ENCODE data around the gene ISYNA1. TPM values are rescaled to one million over a fixed set of nuclear protein-coding genes. Genes with fewer than 3 reads are reported as not detected.

Gene ISYNA1
- total RNA-seq, 4 donors from 2014 or later = 5.1 to 29.1 (median 7.8) TPM

GRCh38 chr19:18415178-18415867 lies 22.6 kb downstream of the ISYNA1 start:
- Histone ChIP-seq H3K9me3 (no peaks in the 10 kb centered on the region), H3K4me3 (peak overlapping the region; percentile 24 to 35 (median 29)), H3K4me1 (peaks cover 18 to 38% of the 10 kb centered on the region in 2 donors), H3K27me3 (peaks cover 20 to 26% (median 21%) of the 10 kb centered on the region in 3 donors), H3K36me3 (no peaks in the 10 kb centered on the region), H3K27ac (peak overlapping the region; percentile 83 to 92 (median 84))
- in situ Hi-C loops (cut with MboI; ENCODE audit: low sequenced_read_pairs in 4 of 4) = loop anchor here in 2 of 4 donors (25.0 kb wide), 1 partner anchor 153 kb away; the partner anchor contains the start of gene IQCN (in 2 of the 2)
- TF ChIP-seq CTCF (IDR thresholded peaks at IDR 0.05 in 4 of 5, conservative IDR thresholded peaks at IDR 0.05 in 1 of 5) (no peak), POLR2A (IDR thresholded peaks at IDR 0.05) (no peak)
- peak; percentile 4 to 17 for ATAC-seq
- DNase-seq = peak in 1 of 2 donors; percentile 56
- intact Hi-C loops (cut with DNase I; ENCODE audit: low total_unique reads) = loop anchor here (10.0 kb wide), 1 partner anchor 211 kb away; the partner anchor contains the start of gene RAB3A

- peaks cover 20 to 26% (median 21%) of the 10 kb centered on the region in 3 donors for H3K27me3 ChIP-seq
- H3K36me3 ChIP-seq = no peaks in the 10 kb centered on the region
- peaks cover 18 to 32% of the 10 kb centered on the region in 2 donors for H3K4me1 ChIP-seq
- peak overlapping the region; percentile 83 to 92 (median 84) for H3K27ac ChIP-seq
- in situ Hi-C loops (cut with MboI; ENCODE audit: low sequenced_read_pairs in 4 of 4) (loop anchor here in 2 of 4 donors (25.0 kb wide), 1 partner anchor 152 kb away; the partner anchor contains the start of gene IQCN (in 2 of the 2)), intact Hi-C loops (cut with DNase I; ENCODE audit: low total_unique reads) (loop anchor here (5.0 to 10.0 kb wide), 2 partner anchors 137 to 210 kb away; partner anchors contain the start of gene RAB3A)
- H3K4me3 ChIP-seq = peak overlapping the region; percentile 24 to 35 (median 29)
- no peak for ATAC-seq
- no peaks in the 10 kb centered on the region for H3K9me3 ChIP-seq
- TF ChIP-seq POLR2A (IDR thresholded peaks at IDR 0.05) (no peak), CTCF (IDR thresholded peaks at IDR 0.05 in 4 of 5, conservative IDR thresholded peaks at IDR 0.05 in 1 of 5) (no peak)
- DNase-seq = no peak
Measured at GRCh38 chr19:18414504-18415177, 23.3 kb downstream of the ISYNA1 start.

GRCh38 chr19:18412610-18413239 lies 25.2 kb downstream of the ISYNA1 start:
- no peaks in the 10 kb centered on the region for H3K9me3 ChIP-seq
- no peaks in the 10 kb centered on the region for H3K36me3 ChIP-seq
- TF ChIP-seq POLR2A (IDR thresholded peaks at IDR 0.05) (no peak), CTCF (IDR thresholded peaks at IDR 0.05 in 4 of 5, conservative IDR thresholded peaks at IDR 0.05 in 1 of 5) (no peak)
- in situ Hi-C loops (cut with MboI; ENCODE audit: low sequenced_read_pairs in 4 of 4) (loop anchor here in 2 of 4 donors (25.0 kb wide), 1 partner anchor 150 kb away; the partner anchor contains the start of gene IQCN (in 2 of the 2)), intact Hi-C loops (cut with DNase I; ENCODE audit: low total_unique reads) (loop anchor here (5.0 to 10.0 kb wide), 2 partner anchors 135 to 208 kb away; partner anchors contain the start of gene RAB3A)
- H3K4me3 ChIP-seq = no peak overlapping the region
- no peak overlapping the region for H3K27ac ChIP-seq
- no peak for DNase-seq
- peaks cover 12 to 16% (median 13%) of the 10 kb centered on the region in 3 donors for H3K27me3 ChIP-seq
- H3K4me1 ChIP-seq = peaks cover 7 to 20% of the 10 kb centered on the region in 2 donors
- no peak for ATAC-seq

GRCh38 chr19:18408053-18408476 lies 29.9 kb downstream of the ISYNA1 start:
- in situ Hi-C loops (cut with MboI; ENCODE audit: low sequenced_read_pairs in 4 of 4) = loop anchor here in 3 of 4 donors (10.0 to 25.0 kb wide), 3 partner anchors 53 to 146 kb away; partner anchors contain the start of genes IQCN (in 2 of the 3) and PGPEP1 (in 1 of the 3)
- ATAC-seq = peak in 1 of 2 donors; percentile 21

More at GRCh38 chr19:18408053-18408476, 29.9 kb downstream of the ISYNA1 start:
- intact Hi-C loops (cut with DNase I; ENCODE audit: low total_unique reads) = loop anchor here (10.0 kb wide), 1 partner anchor 153 kb away; a partner anchor contains a TSS
- H3K4me1 ChIP-seq = no peaks in the 10 kb centered on the region
- no peaks in the 10 kb centered on the region for H3K9me3 ChIP-seq
- no peak overlapping the region for H3K27ac ChIP-seq
- DNase-seq = no peak
- no peak overlapping the region for H3K4me3 ChIP-seq
- no peaks in the 10 kb centered on the region for H3K36me3 ChIP-seq
- H3K27me3 ChIP-seq = no peaks in the 10 kb centered on the region
- peak in 3 of 5 experiments; percentile 15 to 40 (median 36) for TF ChIP-seq CTCF (IDR thresholded peaks at IDR 0.05 in 4 of 5, conservative IDR thresholded peaks at IDR 0.05 in 1 of 5)
- no peak for TF ChIP-seq POLR2A (IDR thresholded peaks at IDR 0.05)
